Colonic mucosa (tissue), 4 donors: Measurements from ENCODE around the gene JAG2. TPM values are rescaled to one million over a fixed set of nuclear protein-coding genes. Genes with fewer than 3 reads are reported as not detected.

Experiments used
- DNase-seq: peaks from one replicate; pipeline ENCODE4 v3.0.0-alpha.2; 2020
- H3K27ac ChIP-seq: fragments of 200-600 bp; one replicate; pipeline ENCODE4 v1.8.0; 2021
- H3K27me3 ChIP-seq: fragments of 200-600 bp; one replicate; pipeline ENCODE4 v1.8.0; 2021
- H3K36me3 ChIP-seq: fragments of 200-600 bp; one replicate; pipeline ENCODE4 v1.8.0; 2021
- H3K4me1 ChIP-seq: fragments of 200-600 bp; one replicate; pipeline ENCODE4 v1.8.0; 2021; ENCODE audit warnings: mild to moderate bottlenecking
- H3K4me3 ChIP-seq: fragments of 200-600 bp; one replicate; pipeline ENCODE4 v1.8.0; 2021
- H3K9ac ChIP-seq, 2 donors: one replicate each; pipeline ENCODE4 v1.7.0; 2013; ENCODE audit warnings: control low read depth in 2 of 2, low read depth in 2 of 2, low read length in 2 of 2
- H3K9me3 ChIP-seq: fragments of 200-600 bp; one replicate; pipeline ENCODE4 v1.8.0; 2021
- CTCF ChIP-seq: fragments of 200-600 bp; IDR thresholded peaks from one replicate; pipeline ENCODE4 v1.8.0; 2022; ENCODE audit warnings: antibody characterized with exemption, mild to moderate bottlenecking
- intact Hi-C: fragments of 100-400 bp; cut with DNase I; formaldehyde crosslinking; loops from one replicate; pipeline ENCODE4 v1.14.1; 2022
- total RNA-seq, 2 donors: library from RNA; stranded (reverse); fragmentation: NEBNext Ultra II Directional in 1 of 2; extraction: Animal tissue kit (Norgen Biotek cat#: 25700) in 1 of 2; gene quantifications; one replicate each; pipeline ENCODE4 v1.2.1, GENCODE V29; 2021
- donor health status: healthy.
- donor health status: DM: no; HTN: no; CAD: no.
- donor health status: DM: no; HTN: no; CAD: no.

Gene JAG2
- total RNA-seq, 2 donors from 2014 or later = 8.2 to 11.0 TPM

DNA sequence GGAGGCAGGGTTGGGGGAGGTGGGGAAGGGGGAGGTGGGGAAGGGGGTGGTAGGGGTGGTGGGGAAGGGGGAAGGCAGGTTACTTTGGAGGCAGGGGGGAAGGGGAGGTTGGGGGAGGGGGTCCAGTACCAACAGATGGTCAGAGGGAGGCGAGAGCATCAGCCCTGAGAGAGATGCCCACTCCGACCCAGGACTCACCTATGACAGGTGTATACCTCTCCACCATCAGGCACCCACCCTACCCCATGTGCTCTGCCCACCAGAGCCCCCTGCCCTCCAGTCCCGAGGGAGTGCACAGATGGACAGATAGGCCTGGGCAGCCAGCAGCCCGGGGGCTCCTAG, 18.6 kb downstream of the JAG2 start:
- Histone ChIP-seq H3K9me3 (no peaks in the 10 kb centered on the region), H3K27me3 (no peaks in the 10 kb centered on the region), H3K4me1 (no peaks in the 10 kb centered on the region), H3K4me3 (no peak overlapping the region), H3K36me3 (no peaks in the 10 kb centered on the region), H3K9ac (no peak overlapping the region), H3K27ac (no peak overlapping the region)
- TF ChIP-seq CTCF = no peak
- intact Hi-C loops = no loop called here
- DNase-seq = no peak

DNA sequence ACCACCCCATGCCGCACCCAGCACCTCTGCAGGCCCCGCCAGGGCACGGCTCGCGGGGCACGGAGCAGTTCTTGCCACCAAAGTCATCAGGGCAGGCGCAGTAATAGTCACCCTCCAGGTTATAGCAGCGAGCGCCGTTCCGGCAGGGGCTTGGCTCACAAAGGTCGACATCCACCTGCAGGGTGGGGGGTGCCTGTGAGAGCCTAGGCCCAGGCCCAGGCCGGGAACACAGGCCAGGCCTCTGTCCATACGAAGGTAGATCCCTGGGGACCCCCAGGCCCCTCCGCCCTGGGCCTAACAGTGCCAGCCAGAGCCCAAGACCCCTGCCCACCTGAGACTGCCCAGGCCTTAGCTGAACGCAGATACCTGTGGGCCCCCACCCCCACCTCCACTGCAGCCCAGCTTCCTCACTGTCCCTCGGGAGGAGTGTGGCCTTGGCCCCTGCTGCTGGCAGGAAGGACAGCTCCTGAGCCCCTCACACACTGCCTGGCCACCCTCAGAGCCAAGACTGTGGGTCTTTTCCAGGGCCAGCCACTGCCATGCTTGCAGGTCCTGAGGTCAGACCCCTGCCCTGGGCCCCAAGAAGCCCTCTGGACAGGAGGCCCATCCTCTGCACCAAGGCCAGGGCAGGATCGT, 19.3 kb downstream of the JAG2 start:
- Histone ChIP-seq H3K27ac (no peak overlapping the region), H3K4me3 (no peak overlapping the region), H3K9me3 (no peaks in the 10 kb centered on the region), H3K36me3 (no peaks in the 10 kb centered on the region), H3K9ac (no peak overlapping the region), H3K27me3 (no peaks in the 10 kb centered on the region), H3K4me1 (no peaks in the 10 kb centered on the region)
- no peak for DNase-seq
- no peak for TF ChIP-seq CTCF
- intact Hi-C loops = no loop called here

GRCh38 chr14:105148604-105149145, 19.9 kb downstream of the JAG2 start:
- Histone ChIP-seq H3K4me1 (no peaks in the 10 kb centered on the region), H3K9me3 (no peaks in the 10 kb centered on the region), H3K4me3 (no peak overlapping the region), H3K27me3 (no peaks in the 10 kb centered on the region), H3K27ac (no peak overlapping the region), H3K36me3 (no peaks in the 10 kb centered on the region), H3K9ac (no peak overlapping the region)
- TF ChIP-seq CTCF = no peak
- intact Hi-C loops = no loop called here
- DNase-seq = no peak

DNA sequence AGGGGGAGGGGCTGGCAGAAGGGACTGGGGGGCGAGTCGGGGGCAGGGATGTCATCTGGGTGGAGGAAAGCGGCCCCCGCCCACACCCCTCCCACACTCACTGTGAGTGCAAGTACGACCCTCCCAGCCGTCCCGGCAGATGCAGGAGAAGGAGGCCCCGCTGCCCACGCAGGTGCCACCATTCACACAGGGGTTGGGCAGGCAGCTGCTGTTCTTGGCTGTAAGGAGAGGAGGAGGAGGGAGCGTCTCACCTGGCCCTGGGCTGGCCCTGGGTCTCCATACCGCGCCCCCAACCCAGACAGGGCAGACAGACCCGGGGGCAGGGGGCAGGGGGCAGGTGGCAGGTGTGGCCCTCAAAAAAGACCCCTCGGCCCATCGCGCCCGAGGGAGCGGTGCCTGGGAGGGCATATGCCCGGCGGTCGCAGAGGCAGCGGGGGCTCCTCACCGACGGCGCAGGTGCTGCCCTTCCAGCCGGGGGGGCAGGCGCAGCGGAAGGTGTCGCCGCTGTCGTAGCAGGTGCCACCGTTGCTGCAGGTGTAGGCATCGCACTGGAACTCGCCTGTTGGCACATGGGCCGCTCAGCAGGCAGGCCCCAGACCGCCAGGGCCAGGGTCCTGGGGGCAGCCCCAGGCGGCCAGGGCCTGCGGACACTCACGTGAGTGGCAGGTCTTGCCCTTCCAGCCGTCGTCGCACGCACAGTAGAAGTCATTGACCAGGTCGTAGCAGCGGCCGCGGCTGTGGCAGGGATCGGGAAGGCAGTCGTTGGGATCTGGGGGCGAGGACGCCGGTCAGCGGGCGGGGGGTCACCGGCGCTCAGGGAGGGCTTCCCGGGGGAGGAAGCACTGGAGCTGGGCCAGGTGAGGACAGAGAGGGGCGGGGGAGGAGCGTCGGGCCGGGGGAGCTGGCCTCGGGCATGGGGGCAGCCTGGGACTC, 20.6 kb downstream of the JAG2 start:
- Histone ChIP-seq H3K4me1 (no peaks in the 10 kb centered on the region), H3K9me3 (no peaks in the 10 kb centered on the region), H3K9ac (no peak overlapping the region), H3K27me3 (no peaks in the 10 kb centered on the region), H3K4me3 (no peak overlapping the region), H3K27ac (no peak overlapping the region), H3K36me3 (no peaks in the 10 kb centered on the region)
- intact Hi-C loops = no loop called here
- no peak for TF ChIP-seq CTCF
- no peak for DNase-seq

GRCh38 chr14:105146976-105147635, 21.5 kb downstream of the JAG2 start:
- Histone ChIP-seq H3K36me3 (no peaks in the 10 kb centered on the region), H3K27ac (no peak overlapping the region), H3K27me3 (no peaks in the 10 kb centered on the region), H3K4me1 (no peaks in the 10 kb centered on the region), H3K9me3 (no peaks in the 10 kb centered on the region), H3K9ac (no peak overlapping the region), H3K4me3 (no peak overlapping the region)
- no peak for DNase-seq
- no peak for TF ChIP-seq CTCF
- intact Hi-C loops = no loop called here
